Ramos (cell line): ENCODE data around the gene MAGEF1.

ENCODE experiments used
- in situ Hi-C: fragments of 300-500 bp; cut with MboI; formaldehyde crosslinking; loops from one replicate; pipeline ENCODE4 v1.14.3; 2022; ENCODE audit warnings: low sequenced_read_pairs; ENCODE audit not compliant: unreplicated experiment

MAGEF1 gene

DNA sequence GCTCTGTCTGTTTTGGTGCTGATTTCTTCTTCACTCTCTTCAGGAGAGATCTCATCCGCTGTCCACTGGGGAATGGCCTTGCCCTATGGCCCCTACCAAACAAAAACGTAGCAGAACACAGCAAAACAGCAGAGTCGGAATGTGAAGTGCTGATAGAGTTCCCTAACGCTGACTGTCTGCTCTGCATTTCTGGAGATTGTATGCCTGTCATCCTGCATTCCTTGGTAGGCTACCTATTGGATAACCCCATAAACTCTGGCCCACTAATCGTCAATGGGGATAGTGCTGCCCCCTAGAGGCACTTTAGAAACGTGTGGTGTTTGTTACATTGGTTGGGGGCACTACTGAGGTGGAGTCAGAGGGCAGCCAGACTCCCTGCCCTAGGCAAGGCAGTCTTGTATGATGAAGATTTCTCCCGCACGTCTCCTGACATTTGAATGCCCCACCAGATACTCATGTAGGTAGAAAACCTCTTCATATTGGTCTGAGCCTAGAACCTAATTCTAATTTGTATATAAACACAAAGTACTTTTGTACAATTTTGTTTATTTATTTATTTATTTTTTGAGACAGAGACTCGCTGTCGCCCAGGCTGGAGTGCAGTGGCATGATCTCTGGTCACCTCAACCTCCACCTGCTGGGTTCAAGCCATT is 15.6 kb upstream of the MAGEF1 start:
- in situ Hi-C loops = no loop called here

DNA sequence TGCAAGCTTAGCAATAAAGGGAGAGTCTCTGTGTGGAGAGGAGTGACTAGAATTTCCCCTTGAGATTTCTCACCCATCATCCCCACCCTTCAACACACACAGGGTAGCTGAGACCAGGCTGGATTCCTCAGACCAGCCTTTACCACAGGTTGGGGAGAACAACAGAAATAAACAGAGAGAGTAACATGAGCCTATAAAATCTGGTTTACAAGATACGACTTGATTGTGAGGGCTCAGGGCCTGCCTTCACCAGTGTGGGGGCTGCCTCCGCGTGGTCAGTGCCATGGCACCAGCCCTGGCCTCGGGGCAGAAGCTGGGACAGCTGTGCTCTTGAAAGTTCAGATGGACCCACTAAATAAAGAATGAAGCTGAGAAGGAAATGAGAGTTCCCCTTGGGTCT is 14.6 kb upstream of the MAGEF1 start:
- in situ Hi-C loops = no loop called here

DNA sequence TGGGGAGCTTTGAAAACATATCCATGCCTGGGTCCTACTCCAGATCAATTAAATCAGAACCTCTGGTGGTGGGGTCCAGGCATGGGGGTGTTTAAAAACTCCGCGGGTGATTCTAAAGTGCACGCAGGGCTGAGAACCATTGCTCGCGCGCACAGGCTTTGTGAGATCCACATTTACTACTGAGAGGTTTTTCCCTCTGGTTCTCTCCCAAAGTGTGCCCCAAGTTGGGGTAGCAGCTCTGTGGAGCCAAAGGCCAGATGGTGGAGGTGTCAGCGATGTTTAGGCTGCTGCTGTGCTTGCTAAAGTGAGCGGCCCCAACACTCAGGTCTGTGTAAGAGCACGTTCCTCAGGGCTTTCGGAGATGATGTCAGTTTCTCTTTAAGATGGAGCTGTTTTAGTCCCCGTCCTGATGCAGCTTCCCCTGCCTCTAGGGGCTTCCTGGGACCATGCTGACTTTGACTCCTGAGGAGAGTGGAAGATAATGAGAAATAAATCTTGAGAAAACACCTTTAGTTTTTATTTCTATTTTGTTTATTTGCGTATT is 13.4 kb upstream of the MAGEF1 start:
- in situ Hi-C loops = no loop called here

DNA sequence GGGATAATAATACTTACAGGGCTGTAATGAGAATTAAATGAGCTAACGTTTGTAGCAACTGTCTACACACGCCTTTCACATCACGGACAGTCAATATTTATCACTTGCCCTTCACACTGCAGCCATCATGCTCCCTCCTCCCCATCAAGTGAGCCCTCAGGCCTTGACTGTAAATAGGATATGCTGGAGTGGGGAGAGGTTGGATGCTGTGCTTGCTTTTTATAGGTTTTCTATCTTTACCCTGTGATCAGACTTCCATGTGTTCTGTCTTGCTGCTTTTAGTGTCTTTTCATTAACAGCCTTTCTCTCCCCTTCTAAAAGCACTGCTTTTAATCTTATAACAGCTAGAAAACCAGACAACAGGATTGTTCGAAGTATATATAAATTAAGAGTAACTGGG is 12.8 kb upstream of the MAGEF1 start:
- in situ Hi-C loops = no loop called here

DNA sequence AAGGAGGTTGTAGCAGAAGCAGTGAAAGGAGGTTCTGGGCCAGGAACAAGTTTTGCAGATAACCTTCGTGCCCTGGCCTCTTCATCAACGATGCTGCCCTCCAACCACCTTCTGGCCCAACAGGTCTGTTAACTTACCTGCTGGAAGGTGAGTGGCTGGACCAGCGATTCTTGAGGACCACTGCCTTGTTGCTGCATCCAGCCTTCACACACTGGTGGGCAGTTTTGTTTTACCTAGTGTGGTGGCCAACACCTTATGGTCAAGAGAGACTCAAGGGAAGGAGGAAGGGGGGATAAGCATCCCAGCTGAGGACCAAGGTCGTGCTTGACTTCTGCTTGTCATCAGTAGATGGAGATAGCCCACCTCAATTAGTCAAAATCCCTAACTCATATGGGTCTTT is 7.8 kb upstream of the MAGEF1 start:
- in situ Hi-C loops = no loop called here

DNA sequence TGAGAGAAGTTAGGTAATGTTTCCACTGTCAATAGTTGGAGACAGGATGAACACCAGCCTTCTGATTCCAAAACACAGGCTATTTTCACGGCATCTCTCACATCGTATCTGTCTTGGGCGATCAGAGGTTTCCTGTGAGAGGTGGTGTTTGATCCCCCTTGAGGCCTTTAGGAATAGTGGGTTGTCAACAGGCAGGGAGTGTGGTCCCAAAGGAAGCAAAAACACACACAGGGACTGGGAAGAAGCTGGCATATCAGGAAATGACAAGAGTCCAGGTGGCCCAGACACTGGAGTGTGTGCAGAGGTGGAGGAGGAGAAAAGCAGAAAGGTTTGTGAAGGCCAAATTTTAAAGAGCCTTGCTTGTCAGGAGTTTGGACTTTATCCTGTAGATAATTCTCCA is 6.6 kb upstream of the MAGEF1 start:
- in situ Hi-C loops = no loop called here

DNA sequence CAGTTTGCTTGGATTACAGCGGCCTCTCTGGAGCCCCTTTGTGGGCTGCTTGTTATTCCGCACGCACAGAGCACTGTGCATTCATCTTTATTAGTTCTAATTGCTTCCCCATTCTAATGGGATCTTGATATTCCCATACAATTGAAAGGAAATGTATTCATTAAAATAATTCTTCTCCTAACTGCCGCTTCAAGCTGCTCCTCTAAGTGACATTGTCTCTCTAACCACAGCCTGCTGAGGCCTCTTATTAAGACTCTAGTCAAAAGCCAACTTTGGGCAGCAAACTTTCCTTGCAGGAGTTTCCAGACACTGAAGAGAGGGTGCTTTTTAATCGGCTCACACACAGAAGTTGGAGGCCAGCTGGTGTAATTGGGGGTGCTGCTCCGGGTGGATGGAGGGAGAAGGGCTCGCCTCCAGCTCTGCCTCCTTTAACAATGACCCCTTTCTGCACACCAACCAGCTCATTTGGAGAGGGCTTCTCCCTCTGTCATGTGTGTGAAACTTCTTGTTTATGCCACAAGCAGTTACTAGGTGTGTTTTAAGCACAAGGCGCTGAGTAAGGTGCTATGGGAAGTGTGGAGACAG is 5.6 kb upstream of the MAGEF1 start:
- in situ Hi-C loops = no loop called here

DNA sequence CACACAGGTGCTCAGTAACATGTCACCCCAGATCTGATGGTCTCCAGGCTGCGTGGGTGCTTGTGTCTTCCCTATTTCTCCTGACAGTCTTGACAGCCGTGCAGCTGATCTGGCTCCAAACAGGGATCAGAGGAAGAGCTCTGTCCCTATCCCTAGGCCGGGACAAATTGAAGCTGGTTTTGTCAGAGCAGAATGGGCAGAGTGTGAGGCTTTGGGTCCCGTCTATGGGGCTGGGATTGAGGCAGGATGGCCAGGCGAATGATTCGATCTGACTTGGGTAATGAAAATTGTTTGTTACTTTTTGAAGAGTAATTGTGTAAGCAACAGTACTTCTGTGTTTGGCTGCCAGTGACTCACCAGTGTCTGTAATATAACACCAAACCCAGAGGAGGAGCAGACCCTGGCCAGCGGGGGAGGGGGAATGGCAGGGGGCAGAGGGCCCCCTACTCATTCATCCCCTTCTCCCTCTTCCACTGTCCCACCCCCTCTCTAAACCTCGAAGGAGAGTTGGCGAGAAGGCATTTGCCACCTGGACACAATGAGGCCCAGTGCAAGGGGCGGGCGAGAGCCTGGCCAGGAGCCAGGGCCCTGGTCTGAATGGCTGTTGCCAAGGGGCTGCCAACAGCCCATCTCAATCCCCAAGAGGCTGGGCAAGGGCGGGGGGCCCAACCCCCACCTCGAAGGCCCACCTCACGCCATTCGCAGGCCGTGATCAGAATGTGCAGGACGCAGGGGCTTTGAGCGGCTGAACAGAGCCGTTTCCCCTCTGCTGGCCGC is 4.9 kb upstream of the MAGEF1 start:
- in situ Hi-C loops = no loop called here

DNA sequence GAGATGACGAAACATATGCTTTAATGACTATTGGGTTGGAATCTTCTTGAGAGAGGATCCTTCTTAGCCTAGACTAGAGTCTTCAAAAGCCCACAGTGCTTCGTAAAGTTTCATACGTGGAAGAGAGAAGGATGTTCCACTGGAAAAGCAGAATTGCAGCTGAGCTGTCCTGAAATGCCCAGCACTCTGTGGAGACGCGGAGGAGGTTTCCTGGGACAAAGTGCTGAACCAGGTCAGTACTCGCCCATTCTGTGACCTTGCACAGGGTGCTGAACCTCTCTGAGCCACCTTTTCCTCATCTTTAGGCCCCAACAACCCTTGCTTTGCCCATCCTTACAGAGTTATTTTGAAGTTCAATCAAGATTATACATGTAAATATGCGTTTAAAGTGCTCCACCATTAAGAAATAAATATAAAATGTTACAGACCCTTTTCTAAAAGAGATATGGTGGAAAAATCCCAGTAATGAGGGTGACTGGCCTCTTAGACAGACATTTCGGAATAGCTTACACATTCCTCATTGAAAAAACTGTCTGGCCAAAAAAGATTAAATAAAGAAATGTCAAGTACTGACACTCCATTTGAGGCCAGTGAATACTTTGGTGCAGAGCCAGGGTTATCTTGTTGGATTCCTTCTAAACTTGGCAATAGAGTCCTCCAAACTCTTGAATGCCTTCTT is 4.2 kb upstream of the MAGEF1 start:
- in situ Hi-C loops = no loop called here

DNA sequence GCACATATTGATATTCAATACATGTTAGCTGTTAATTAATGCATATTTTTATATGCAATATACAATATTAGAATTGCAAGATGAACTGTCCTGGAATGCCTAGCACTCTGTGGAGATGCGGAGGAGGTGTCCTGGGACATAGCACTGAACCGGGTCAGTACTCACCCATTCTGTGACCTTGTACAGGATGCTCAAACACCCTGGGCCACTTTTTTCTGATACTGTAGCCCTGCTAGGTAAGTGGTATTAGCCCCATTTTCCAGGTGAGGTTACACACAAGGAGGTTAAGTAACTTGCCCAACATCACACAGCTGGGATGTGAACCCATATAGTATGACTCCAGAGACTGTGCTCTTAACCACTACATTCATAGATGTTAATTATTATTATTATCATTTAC is 1.7 kb upstream of the MAGEF1 start:
- in situ Hi-C loops = no loop called here

DNA sequence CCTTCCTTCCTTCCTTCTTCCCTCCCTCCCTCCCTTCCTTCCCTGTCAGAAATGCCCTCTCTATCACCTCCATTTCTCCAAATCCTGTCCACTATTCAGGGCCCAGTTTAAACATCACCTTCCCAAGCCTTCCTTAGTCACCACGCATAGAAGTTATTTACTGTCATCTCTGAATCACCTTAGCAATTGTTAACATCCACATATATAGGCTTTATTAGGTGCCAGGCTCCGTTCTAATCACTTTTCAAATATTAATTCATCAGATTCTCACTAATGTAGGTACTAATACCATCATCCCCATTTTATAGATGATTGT is 1.1 kb upstream of the MAGEF1 start:
- in situ Hi-C loops = no loop called here

DNA sequence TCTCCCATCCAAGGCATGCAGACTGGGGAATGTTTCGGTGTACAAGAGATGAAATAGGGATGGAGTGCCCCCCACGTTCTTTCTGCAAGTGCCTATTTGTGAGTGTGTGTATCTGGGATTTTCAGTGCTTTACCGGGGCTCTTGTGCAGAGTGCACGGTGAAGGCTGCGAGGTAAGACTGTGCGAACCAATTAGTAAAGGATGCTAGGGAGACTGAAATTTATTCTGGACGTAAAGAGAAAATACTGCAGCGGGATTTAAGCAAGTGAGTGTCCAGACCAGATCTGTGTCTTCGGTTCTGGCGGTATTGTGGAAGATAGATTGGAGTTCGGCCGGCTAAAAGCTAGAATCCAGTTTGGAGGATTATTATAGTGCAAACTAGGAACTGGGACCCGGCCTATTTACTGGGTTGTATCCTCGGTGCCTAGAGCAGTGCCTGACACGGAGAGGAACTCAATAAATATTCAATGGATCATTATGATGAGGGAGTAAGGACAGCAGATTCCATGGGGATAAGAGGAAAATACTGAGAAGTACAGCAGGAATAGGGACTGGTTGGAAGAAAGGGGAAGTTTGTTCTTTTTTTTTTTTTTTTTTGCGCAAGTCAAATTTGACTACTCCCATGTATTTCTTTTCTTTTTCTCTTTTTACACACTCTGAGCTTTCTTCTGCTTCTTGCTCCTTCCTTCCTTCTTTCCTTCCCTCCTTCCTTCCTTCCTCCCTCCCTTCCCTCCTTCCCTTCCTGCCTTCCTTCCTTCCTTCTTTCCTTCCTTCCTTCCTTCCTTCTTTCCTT is 580 bp upstream of the MAGEF1 start:
- in situ Hi-C loops = no loop called here

DNA sequence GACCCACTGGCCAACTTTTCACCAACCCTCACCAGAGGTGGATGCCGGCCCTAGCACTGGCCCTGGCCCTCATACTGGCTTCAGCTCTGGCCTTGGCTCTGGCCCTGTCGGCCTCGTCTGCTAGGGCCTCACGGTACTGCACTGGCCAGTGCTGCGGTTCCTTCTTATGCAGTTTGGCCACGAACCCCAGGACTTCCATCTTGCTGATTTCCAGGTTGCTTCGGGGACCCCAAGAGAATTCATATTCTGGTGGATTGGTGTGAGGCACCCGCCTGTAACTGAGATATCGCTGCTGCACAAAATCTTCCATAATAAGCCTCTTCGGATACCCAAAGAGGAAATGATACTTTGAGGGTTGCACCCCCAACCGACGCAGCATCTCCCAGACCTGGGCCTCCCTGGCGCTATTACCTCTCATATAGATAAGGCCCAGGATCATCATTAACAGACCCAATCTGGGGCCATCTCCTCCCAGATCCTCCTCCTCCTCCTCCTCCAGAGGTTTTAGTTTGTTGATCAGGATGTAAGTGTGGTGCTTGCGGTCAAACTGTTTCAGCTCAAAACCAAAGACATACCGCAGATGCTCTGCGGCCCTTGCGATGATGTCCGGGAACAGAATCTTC is 883 bp downstream of the MAGEF1 start:
- in situ Hi-C loops = no loop called here

DNA sequence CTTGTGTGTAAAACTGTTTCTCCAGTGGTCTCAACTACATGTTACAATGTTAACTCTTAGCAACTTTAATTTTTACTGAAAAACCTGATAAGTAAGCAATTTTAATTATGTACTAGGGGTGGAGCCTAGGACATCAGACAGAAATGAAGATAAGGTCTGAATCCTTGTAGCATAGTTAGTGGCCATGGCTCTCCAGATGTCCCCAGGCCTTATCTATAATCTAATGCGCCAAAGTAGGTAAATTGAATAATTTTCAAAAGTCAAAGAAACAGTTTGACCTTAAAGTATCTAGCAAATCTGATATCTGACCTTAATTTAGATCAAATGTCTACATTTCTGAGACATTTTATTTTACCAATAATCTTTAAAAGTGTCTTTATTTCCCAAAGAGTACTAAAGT is 8.2 kb downstream of the MAGEF1 start:
- in situ Hi-C loops = no loop called here

DNA sequence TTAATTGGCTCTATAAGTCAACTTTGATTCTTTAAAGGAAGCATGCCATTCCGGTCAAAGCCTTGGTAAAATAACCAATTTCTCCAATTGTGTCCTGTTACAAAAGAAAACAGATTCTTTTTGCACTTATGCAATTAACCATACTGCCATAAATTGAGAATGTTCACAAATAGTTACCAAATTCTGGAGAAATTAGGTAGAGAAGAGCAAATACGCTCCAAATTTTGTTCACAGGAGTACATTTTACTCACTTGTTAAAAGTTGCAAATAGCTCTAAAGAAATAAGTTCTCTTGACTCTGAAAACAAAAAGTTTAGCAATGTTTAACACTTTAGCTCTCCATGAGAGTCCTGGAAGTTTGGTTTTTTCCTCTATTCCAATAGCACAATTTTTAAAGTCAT is 11.1 kb downstream of the MAGEF1 start:
- in situ Hi-C loops = no loop called here

DNA sequence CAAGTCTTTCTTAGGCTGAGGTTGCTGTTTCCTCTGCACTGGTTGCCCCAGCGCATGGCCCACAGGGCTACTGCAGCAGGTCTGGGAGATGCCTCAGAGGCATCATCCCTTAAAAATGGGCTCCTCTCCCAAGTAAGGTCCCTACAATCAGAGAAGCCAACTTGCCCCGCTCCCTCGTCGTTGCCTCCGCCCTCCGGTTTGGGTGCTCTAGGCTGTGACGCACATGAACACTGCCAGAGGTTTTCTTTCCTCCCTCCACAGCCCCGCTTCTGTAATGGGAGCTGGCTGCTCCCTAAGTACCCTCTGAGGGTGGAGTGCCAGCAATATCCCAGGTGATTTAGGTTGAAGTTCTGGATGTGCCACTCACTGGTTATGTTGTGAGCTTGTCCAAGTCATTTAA is 14.0 kb downstream of the MAGEF1 start:
- in situ Hi-C loops = no loop called here

DNA sequence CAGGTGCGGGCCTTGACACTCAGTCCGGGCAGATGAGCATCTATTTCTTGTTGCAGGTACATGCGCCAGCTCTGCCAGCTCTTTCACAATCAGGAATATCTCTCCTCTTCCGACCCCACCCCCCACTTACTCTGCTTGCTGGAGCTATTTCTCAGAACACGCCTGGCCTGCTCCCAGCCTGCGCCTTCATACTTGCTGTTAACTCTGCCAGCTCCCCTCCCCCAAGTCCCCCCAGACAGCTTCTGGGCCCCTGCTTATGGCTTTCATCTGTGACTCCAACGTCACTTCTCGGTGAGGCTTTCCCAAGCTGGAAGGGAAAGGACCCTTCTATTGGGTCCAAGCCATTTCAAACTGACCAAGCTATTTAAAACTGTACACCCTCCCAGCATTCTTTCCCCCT is 15.2 kb downstream of the MAGEF1 start:
- in situ Hi-C loops = no loop called here

DNA sequence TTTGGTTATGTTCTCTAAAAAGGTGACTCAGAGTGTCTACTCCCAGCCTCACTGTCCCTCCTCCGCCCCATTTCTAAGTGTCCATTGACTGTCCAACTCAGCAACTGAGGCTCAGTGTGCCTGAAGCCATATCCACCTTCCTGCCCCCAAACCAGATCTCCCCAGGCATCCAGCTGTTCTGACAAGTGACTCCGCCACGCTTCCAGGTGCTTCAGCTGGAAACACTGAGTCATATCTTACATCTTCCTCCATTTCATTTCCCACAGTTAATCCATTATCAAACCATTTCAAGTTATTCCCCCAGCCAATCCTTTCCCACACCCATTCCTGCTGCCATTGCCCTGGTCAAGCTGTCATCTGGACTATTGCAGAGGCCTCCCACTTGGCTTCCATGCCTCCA is 17.1 kb downstream of the MAGEF1 start:
- in situ Hi-C loops = no loop called here

DNA sequence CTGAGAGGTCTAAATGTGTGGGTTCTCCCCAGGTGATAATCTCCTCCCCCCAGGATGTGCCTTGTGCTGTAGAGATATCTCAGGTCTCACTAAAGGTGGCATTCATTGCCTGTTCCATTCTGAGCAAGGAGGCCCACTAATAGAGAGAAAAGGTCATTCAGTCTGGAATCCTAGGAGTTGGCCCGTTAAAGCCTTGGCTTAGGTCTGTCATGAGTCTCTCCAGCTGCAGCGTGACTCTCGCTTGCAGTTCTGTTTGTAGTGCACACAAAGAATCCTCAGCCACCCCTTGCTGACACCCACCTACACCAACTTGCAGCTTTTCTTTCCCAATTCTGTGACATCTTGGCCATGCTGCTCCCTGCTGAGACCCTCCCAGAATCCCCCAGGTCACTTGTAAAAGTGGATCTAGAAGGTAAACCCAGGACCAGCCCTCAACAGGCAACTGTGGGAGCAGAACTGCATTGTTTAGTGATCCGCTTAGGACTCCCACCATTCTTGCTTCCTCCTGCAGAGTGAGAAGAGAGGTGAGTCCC is 17.7 kb downstream of the MAGEF1 start:
- in situ Hi-C loops = no loop called here
